H1 (cell line): ENCODE results near the gene EVPLL. TPM values are rescaled to one million over a fixed set of nuclear protein-coding genes. Genes with fewer than 3 reads are reported as not detected.
"Not testable (repeated sequence)": the region's sequence is repeated elsewhere in the genome, so short reads cannot be mapped to it uniquely, and the experiment has no call there.

Experiments used
- CTCF ChIA-PET: fragments of 300-600 bp; sonication (Branson Sonifier 250); formaldehyde crosslinking; loops from one replicate; lab custom pipeline; 2021; ENCODE audit not compliant: partially characterized antibody; lab: Charles Lee
- POLR2A ChIA-PET: fragments of 300-600 bp; sonication (Branson Sonifier 250); formaldehyde crosslinking; loops from one replicate; lab custom pipeline; 2021; ENCODE audit warnings: inconsistent platforms; ENCODE audit not compliant: partially characterized antibody; lab: Charles Lee
- DNase-seq, 2 experiments: peaks; one replicate each; pipeline versions ENCODE4 v3.0.0 to v3.0.0-alpha.2; 2010 to 2022; ENCODE audit warnings: low spot score in 2 of 2, low read depth in 1 of 2, mixed read lengths in 1 of 2
- FAIRE-seq: peaks from 2 replicates; lab custom pipeline; 2011; peaks lifted over from hg19 to GRCh38; lab: Jason Lieb, UNC
- H2AFZ ChIP-seq: 2 replicates; pipeline ENCODE4 v1.8.1; 2012; ENCODE audit warnings: low read length, inconsistent platforms
- H2AK5ac ChIP-seq: 2 replicates; pipeline ENCODE4 v1.6.1; 2013; ENCODE audit warnings: low read depth, low read length
- H2BK120ac ChIP-seq: replicated peaks from 2 replicates; pipeline ENCODE3; 2013; ENCODE audit warnings: low read depth, low read length, inconsistent platforms
- H2BK12ac ChIP-seq: 2 replicates; pipeline ENCODE4 v1.6.1; 2013; ENCODE audit warnings: low read depth, low read length
- H2BK15ac ChIP-seq: 2 replicates; pipeline ENCODE4 v1.6.1; 2013; ENCODE audit warnings: low read length
- H2BK20ac ChIP-seq: 2 replicates; pipeline ENCODE4 v1.6.1; 2013; ENCODE audit warnings: low read length
- H2BK5ac ChIP-seq: 2 replicates; pipeline ENCODE4 v1.6.1; 2013; ENCODE audit warnings: low read depth, low read length
- H3K14ac ChIP-seq: 2 replicates; pipeline ENCODE4 v1.6.1; 2013; ENCODE audit warnings: inconsistent platforms; ENCODE audit not compliant: insufficient read length
- H3K18ac ChIP-seq: 2 replicates; pipeline ENCODE4 v1.6.1; 2013; ENCODE audit warnings: low read length; ENCODE audit errors: extremely low read depth
- H3K23ac ChIP-seq: 2 replicates; pipeline ENCODE4 v1.6.1; 2013; ENCODE audit warnings: inconsistent platforms; ENCODE audit not compliant: insufficient read length
- H3K23me2 ChIP-seq: 2 replicates; pipeline ENCODE4 v1.6.1; 2013; ENCODE audit warnings: low read depth, low read length
- H3K27ac ChIP-seq: 2 replicates; pipeline ENCODE4 v1.6.1; 2011; ENCODE audit warnings: low read depth, low read length, inconsistent platforms
- H3K27me3 ChIP-seq, 4 experiments: replicated peaks in 1 of 4; 1 replicate in 1 of 4; 2 replicates in 3 of 4; pipeline versions ENCODE4 v1.6.1 to v1.8.1; 2011 to 2013; ENCODE audit warnings: low read length in 3 of 4, mild to moderate bottlenecking in 3 of 4, inconsistent platforms in 2 of 4, mixed read lengths in 2 of 4, moderate library complexity in 1 of 4; ENCODE audit not compliant: control insufficient read depth in 3 of 4, insufficient read depth in 3 of 4; ENCODE audit errors: extremely low read depth in 1 of 4
- H3K36me3 ChIP-seq, 4 experiments: 2 replicates each; pipeline versions ENCODE4 v1.6.1 to v1.8.1; 2011 to 2013; ENCODE audit warnings: mild to moderate bottlenecking in 4 of 4, low read length in 3 of 4, moderate library complexity in 2 of 4, control low read depth in 1 of 4, inconsistent platforms in 1 of 4; ENCODE audit not compliant: insufficient read depth in 4 of 4, control insufficient read depth in 2 of 4
- H3K4ac ChIP-seq: replicated peaks from 2 replicates; pipeline ENCODE3; 2013; ENCODE audit warnings: low read length, low read depth, mixed read lengths, inconsistent platforms; ENCODE audit not compliant: insufficient read length
- H3K4me1 ChIP-seq, 4 experiments: replicated peaks in 1 of 4; 1 replicate in 1 of 4; 2 replicates in 3 of 4; pipeline versions ENCODE4 v1.6.1 to v1.8.1; 2011 to 2013; ENCODE audit warnings: low read length in 3 of 4, inconsistent platforms in 2 of 4, mixed read lengths in 1 of 4; ENCODE audit not compliant: insufficient read depth in 4 of 4, control insufficient read depth in 3 of 4
- H3K4me2 ChIP-seq, 2 experiments: 2 replicates each; pipeline versions ENCODE4 v1.6.1 to v1.8.1; 2011 to 2013; ENCODE audit warnings: low read depth in 2 of 2, low read length in 2 of 2, control low read depth in 1 of 2, inconsistent platforms in 1 of 2, mild to moderate bottlenecking in 1 of 2; ENCODE audit not compliant: insufficient read depth in 1 of 2
- H3K4me3 ChIP-seq, 4 experiments: fragments of 200-600, 300-600 bp in 1 of 4; sonication (generic), shearing (Covaris generic), sonication (Bioruptor Twin) in 1 of 4; 2 replicates each; pipeline versions ENCODE4 v1.5.1 to v1.8.1; 2011 to 2016; ENCODE audit warnings: low read length in 4 of 4, low read depth in 3 of 4, control low read depth in 2 of 4, inconsistent platforms in 2 of 4, mild to moderate bottlenecking in 2 of 4, mixed read lengths in 1 of 4, moderate library complexity in 1 of 4; ENCODE audit not compliant: insufficient read depth in 2 of 4; ENCODE audit errors: extremely low read depth in 1 of 4
- H3K56ac ChIP-seq: replicated peaks from 2 replicates; pipeline ENCODE3; 2013; ENCODE audit warnings: low read depth, mild to moderate bottlenecking, mixed read lengths, low read length, inconsistent platforms; ENCODE audit not compliant: insufficient read length
- H3K79me1 ChIP-seq: 2 replicates; pipeline ENCODE4 v1.6.1; 2013; ENCODE audit warnings: low read depth, low read length, control low read depth
- H3K79me2 ChIP-seq, 2 experiments: 2 replicates each; pipeline versions ENCODE4 v1.6.1 to v1.8.1; 2012 to 2013; ENCODE audit warnings: low read length in 2 of 2, mild to moderate bottlenecking in 2 of 2, inconsistent platforms in 1 of 2; ENCODE audit not compliant: insufficient read depth in 2 of 2, control insufficient read depth in 1 of 2
- H3K9ac ChIP-seq, 4 experiments: replicated peaks in 1 of 4; 1 replicate in 1 of 4; 2 replicates in 3 of 4; pipeline versions ENCODE4 v1.6.1 to v1.8.1; 2011 to 2013; ENCODE audit warnings: low read depth in 3 of 4, low read length in 3 of 4, control low read depth in 2 of 4, mild to moderate bottlenecking in 2 of 4, moderate library complexity in 2 of 4, inconsistent platforms in 1 of 4; ENCODE audit errors: extremely low read depth in 1 of 4
- H3K9me3 ChIP-seq, 2 experiments: 2 replicates each; pipeline versions ENCODE4 v1.6.1 to v1.8.1; 2012 to 2013; ENCODE audit warnings: mild to moderate bottlenecking in 2 of 2, moderate library complexity in 2 of 2, control low read depth in 1 of 2, inconsistent platforms in 1 of 2, low read depth in 1 of 2, low read length in 1 of 2, mixed read lengths in 1 of 2; ENCODE audit not compliant: insufficient read depth in 2 of 2
- H4K20me1 ChIP-seq, 2 experiments: replicated peaks in 1 of 2; 2 replicates each; pipeline versions ENCODE3 to v1.8.1; 2011 to 2013; ENCODE audit warnings: inconsistent platforms in 2 of 2, low read length in 2 of 2, mild to moderate bottlenecking in 1 of 2; ENCODE audit not compliant: insufficient read depth in 2 of 2, control insufficient read depth in 1 of 2
- H4K5ac ChIP-seq: 2 replicates; pipeline ENCODE4 v1.6.1; 2013; ENCODE audit warnings: low read length, low read depth, mixed read lengths, inconsistent platforms; ENCODE audit not compliant: insufficient read length
- H4K8ac ChIP-seq: 2 replicates; pipeline ENCODE4 v1.8.0; 2013; ENCODE audit warnings: mild to moderate bottlenecking, moderate library complexity, low read length, inconsistent platforms; ENCODE audit not compliant: insufficient read depth; ENCODE audit errors: extremely low read depth
- H4K91ac ChIP-seq: replicated peaks from 2 replicates; pipeline ENCODE3; 2013; ENCODE audit warnings: low read length, mixed read lengths, inconsistent platforms; ENCODE audit not compliant: insufficient read length
- TAF1 ChIP-seq: IDR thresholded peaks from 2 replicates; pipeline ENCODE4 v1.6.1; 2011; ENCODE audit warnings: mild to moderate bottlenecking, low read depth, low read length
- WGBS, 2 experiments: shearing (Covaris generic) in 1 of 2; methylation state at CpG; one replicate each; pipeline versions ENCODE4 v1.1.6 to v1.1.7; 2013 to 2015; ENCODE audit warnings: low lambda C conversion rate in 2 of 2, mixed read lengths in 2 of 2, inconsistent platforms in 1 of 2, low coverage in 1 of 2, missing lambda C conversion rate in 1 of 2; ENCODE audit not compliant: insufficient replicate concordance in 2 of 2, insufficient coverage in 1 of 2, insufficient read length in 1 of 2; ENCODE audit errors: extremely low coverage in 1 of 2, missing lambda C conversion rate in 1 of 2; 5-methylcytosine and 5-hydroxymethylcytosine counted together
- polyA plus RNA-seq, 7 experiments: library from polyadenylated mRNA; depleted of rRNA in 3 of 7; stranded (reverse) in 5 of 7; unstranded in 2 of 7; fragments of >200 nt in 5 of 7; fragments of 200-250 nt in 2 of 7; gene quantifications; 1 replicate in 5 of 7; 2 replicates in 1 of 7; 4 replicates in 1 of 7; pipeline versions ENCODE4 v1.2.1 to v1.2.3, GENCODE V29; 2011 to 2013; ENCODE audit warnings: missing spikeins in 2 of 7, mixed read lengths in 2 of 7
- total RNA-seq: library from RNA; stranded (reverse); fragmentation: NEBNext Ultra II Directional; extraction: Animal tissue kit (Norgen Biotek cat#: 25700); gene quantifications from 2 replicates; pipeline ENCODE4 v1.2.1, GENCODE V29; 2021

The EVPLL gene
- total and polyA plus RNA-seq, 2 of the 8 experiments (the other 6 are each of a cell fraction or from before 2014, with no cell fraction given): 0.06 TPM; not detected in 1

GRCh38 chr17:18411377-18411864 is 33.8 kb downstream of the EVPLL start:
- H4K91ac ChIP-seq, H2AFZ ChIP-seq, H4K20me1 ChIP-seq, H3K23ac ChIP-seq, FAIRE-seq, H3K79me1 ChIP-seq, H2BK15ac ChIP-seq, H3K79me2 ChIP-seq, H3K9me3 ChIP-seq, H3K27me3 ChIP-seq, H3K4me1 ChIP-seq, H2BK20ac ChIP-seq, H2BK120ac ChIP-seq, H2AK5ac ChIP-seq, CTCF ChIA-PET, H3K23me2 ChIP-seq, POLR2A ChIA-PET, H2BK12ac ChIP-seq, H3K56ac ChIP-seq, H3K4ac ChIP-seq, H3K14ac ChIP-seq, H3K36me3 ChIP-seq: not testable (repeated sequence)
- H3K9ac ChIP-seq: peak overlapping the region in 3 of 4 experiments; percentile 70 to 94 (median 81); a peak in 6 of 7 replicates
- peak overlapping the region; percentile 69 to 76 for H3K4me2 ChIP-seq
- DNase-seq: peak in 1 of 2 experiments; percentile 72
- 0% methylated on average over 21 of the region's 25 CpGs; no CpG with 5 or more reads in 1 of the 2 experiments for WGBS, 2 experiments
- peak overlapping the region; percentile 90 for H3K27ac ChIP-seq
- TF ChIP-seq TAF1: peak; percentile 27; the same call in 1 of the 2 replicates
- H3K18ac ChIP-seq: peak overlapping the region; percentile 71
- peak overlapping the region; percentile 91; the same call in 1 of the 2 replicates for H2BK5ac ChIP-seq
- H4K8ac ChIP-seq: peak overlapping the region; percentile 71
- H3K4me3 ChIP-seq: peak overlapping the region; percentile 42 to 82 (median 65)
- H4K5ac ChIP-seq: peak overlapping the region; percentile 67
